SK-N-SH treated with all-trans-retinoic acid at 6 μM for 48 hours (cell line): Measurements from ENCODE around the gene DGKE.

Experiments used
- ARNTL ChIP-seq: fragments of 450-650 bp; formaldehyde crosslinking; IDR thresholded peaks from 2 replicates; pipeline ENCODE4 v1.5.0; 2020; ENCODE audit warnings: low read depth, mild to moderate bottlenecking, moderate library complexity, borderline replicate concordance
- CSDC2 ChIP-seq: fragments of 250-450 bp; sonication (Bioruptor Pico); IDR thresholded peaks from 2 replicates; pipeline ENCODE4 v1.5.0; 2020; ENCODE audit warnings: mild to moderate bottlenecking, moderate library complexity
- ESRRG ChIP-seq: fragments of 250-450 bp; sonication (Bioruptor Pico); IDR thresholded peaks from 2 replicates; pipeline ENCODE4 v1.6.1; 2021; ENCODE audit warnings: mild to moderate bottlenecking
- ISL1 ChIP-seq: fragments of 250-450 bp; sonication (Bioruptor Pico); IDR thresholded peaks from 2 replicates; pipeline ENCODE4 v2.1.2; 2022; ENCODE audit warnings: mild to moderate bottlenecking, moderate library complexity
- OSR1 ChIP-seq: fragments of 250-450 bp; sonication (Bioruptor Pico); IDR thresholded peaks from 2 replicates; pipeline ENCODE4 v1.8.0; 2022; ENCODE audit warnings: moderate library complexity, mild to moderate bottlenecking, inconsistent platforms
- PATZ1 ChIP-seq: fragments of 250-450 bp; sonication (Bioruptor Pico); IDR thresholded peaks from 2 replicates; pipeline ENCODE4 v1.8.0; 2020; ENCODE audit warnings: mild to moderate bottlenecking, moderate library complexity, borderline replicate concordance
- TCF4 ChIP-seq: fragments of 250-450 bp; sonication (Bioruptor Pico); IDR thresholded peaks from 2 replicates; pipeline ENCODE4 v1.8.0; 2021; ENCODE audit warnings: mild to moderate bottlenecking, moderate library complexity, borderline replicate concordance
- ZNF565 ChIP-seq: fragments of 450-650 bp; formaldehyde crosslinking; conservative IDR thresholded peaks from 2 replicates; pipeline ENCODE4 v1.5.0; 2020; ENCODE audit warnings: low read depth, mild to moderate bottlenecking, moderate library complexity
- TF ChIP-seq, protein P1 (sequence below): fragments of 250-450 bp; sonication (Bioruptor Pico); IDR thresholded peaks from 2 replicates; pipeline ENCODE4 v1.8.0; 2021; ENCODE audit warnings: low read depth, mild to moderate bottlenecking, moderate library complexity, borderline replicate concordance

GRCh38 chr17:56861899-56862298 is 27.9 kb downstream of the DGKE start:
- no peak for TF ChIP-seq ESRRG (CRISPR knock-in tag)
- TF ChIP-seq CSDC2 (CRISPR knock-in tag) = no peak
- no peak for TF ChIP-seq TCF4 (CRISPR knock-in tag)
- TF ChIP-seq ARNTL (CRISPR knock-in tag) = no peak
- no peak for TF ChIP-seq PATZ1 (CRISPR knock-in tag)
- TF ChIP-seq OSR1 (CRISPR knock-in tag) = no peak
- TF ChIP-seq ISL1 (CRISPR knock-in tag) = no peak
- TF ChIP-seq ZNF565 (CRISPR knock-in tag) = no peak
- TF ChIP-seq, protein P1, sequence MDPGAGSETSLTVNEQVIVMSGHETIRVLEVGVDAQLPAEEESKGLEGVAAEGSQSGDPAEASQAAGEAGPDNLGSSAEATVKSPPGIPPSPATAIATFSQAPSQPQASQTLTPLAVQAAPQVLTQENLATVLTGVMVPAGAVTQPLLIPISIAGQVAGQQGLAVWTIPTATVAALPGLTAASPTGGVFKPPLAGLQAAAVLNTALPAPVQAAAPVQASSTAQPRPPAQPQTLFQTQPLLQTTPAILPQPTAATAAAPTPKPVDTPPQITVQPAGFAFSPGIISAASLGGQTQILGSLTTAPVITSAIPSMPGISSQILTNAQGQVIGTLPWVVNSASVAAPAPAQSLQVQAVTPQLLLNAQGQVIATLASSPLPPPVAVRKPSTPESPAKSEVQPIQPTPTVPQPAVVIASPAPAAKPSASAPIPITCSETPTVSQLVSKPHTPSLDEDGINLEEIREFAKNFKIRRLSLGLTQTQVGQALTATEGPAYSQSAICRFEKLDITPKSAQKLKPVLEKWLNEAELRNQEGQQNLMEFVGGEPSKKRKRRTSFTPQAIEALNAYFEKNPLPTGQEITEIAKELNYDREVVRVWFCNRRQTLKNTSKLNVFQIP = no peak
